A673 (cell line): ENCODE measurements around the gene TSC22D2. TPM values are rescaled to one million over a fixed set of nuclear protein-coding genes. Genes with fewer than 3 reads are reported as not detected.

Source experiments
- BruUV-seq: library from RNA; stranded (reverse); fragments of 400-500 nt; replicated peaks from 2 replicates; lab custom pipeline; 2021; lab: Mats Ljungman, UMichigan
- CTCF ChIA-PET: fragments of 300-600 bp; sonication (Branson Sonifier 250); formaldehyde crosslinking; loops from one replicate; lab custom pipeline; 2022; ENCODE audit warnings: antibody characterized with exemption; lab: Charles Lee
- POLR2A ChIA-PET: fragments of 300-600 bp; sonication (Branson Sonifier 250); formaldehyde crosslinking; loops from one replicate; lab custom pipeline; 2022; ENCODE audit warnings: antibody characterized with exemption; ENCODE audit not compliant: low non-redundant PET; lab: Charles Lee
- DNase-seq: peaks from one replicate; pipeline ENCODE4 v3.0.0-alpha.2; 2015; ENCODE audit warnings: low spot score
- H3K27ac ChIP-seq: fragments of 200-600 bp; sonication (generic); 2 replicates; pipeline ENCODE4 v1.5.1; 2016; ENCODE audit warnings: mixed run types, low read depth, mild to moderate bottlenecking, mixed read lengths, antibody characterized with exemption, low read length; ENCODE audit not compliant: poor library complexity, severe bottlenecking
- H3K27me3 ChIP-seq: fragments of 200-600 bp; sonication (generic); replicated peaks from 2 replicates; pipeline ENCODE4 v1.6.1; 2017; ENCODE audit warnings: mixed run types, low read depth, mild to moderate bottlenecking, mixed read lengths, antibody characterized with exemption, low read length; ENCODE audit not compliant: insufficient read depth, poor library complexity
- H3K36me3 ChIP-seq: fragments of 200-600 bp; sonication (generic); 2 replicates; pipeline ENCODE4 v1.6.1; 2016; ENCODE audit warnings: mixed run types, mild to moderate bottlenecking, mixed read lengths, antibody characterized with exemption, low read length; ENCODE audit not compliant: insufficient read depth, poor library complexity, severe bottlenecking
- H3K4me1 ChIP-seq: fragments of 200-600 bp; sonication (generic); 2 replicates; pipeline ENCODE4 v1.6.1; 2017; ENCODE audit warnings: mixed run types, mild to moderate bottlenecking, mixed read lengths, antibody characterized with exemption, low read length; ENCODE audit not compliant: insufficient read depth, poor library complexity, severe bottlenecking
- H3K4me3 ChIP-seq: fragments of 200-600 bp; sonication (generic); 2 replicates; pipeline ENCODE4 v1.5.1; 2016; ENCODE audit warnings: low read depth, mixed run types, mild to moderate bottlenecking, mixed read lengths, low read length; ENCODE audit not compliant: poor library complexity, severe bottlenecking
- H3K9me3 ChIP-seq: fragments of 200-600 bp; sonication (generic); 2 replicates; pipeline ENCODE4 v1.6.1; 2016; ENCODE audit warnings: mixed run types, low read depth, mild to moderate bottlenecking, mixed read lengths, antibody characterized with exemption, low read length; ENCODE audit not compliant: poor library complexity, severe bottlenecking
- EZH2 ChIP-seq: fragments of 200-600 bp; sonication (generic); IDR thresholded peaks from 2 replicates; pipeline ENCODE4 v1.6.1; 2017; ENCODE audit warnings: borderline replicate concordance, low read depth, mild to moderate bottlenecking, mixed read lengths, antibody characterized with exemption, low read length; ENCODE audit not compliant: poor library complexity, severe bottlenecking
- intact Hi-C: fragments of 100-400 bp; cut with micrococcal nuclease; formaldehyde crosslinking; loops from one replicate; pipeline ENCODE4 v1.10.0; 2022; ENCODE audit not compliant: unreplicated experiment
- total RNA-seq: library from RNA; stranded (reverse); gene quantifications from 2 replicates; pipeline ENCODE4 v1.2.3, GENCODE V29; 2021
- TF ChIP-seq, protein P1 (sequence below): fragments of 300-800, 200-600 bp; sonication (generic); conservative IDR thresholded peaks from 2 replicates; pipeline ENCODE4 v1.5.1; 2017; ENCODE audit warnings: low read depth, mild to moderate bottlenecking, antibody characterized with exemption, low read length, moderate library complexity, mixed read lengths

TSC22D2 gene
- total RNA-seq, 1 experiment from 2014 or later = 28.9 TPM

DNA sequence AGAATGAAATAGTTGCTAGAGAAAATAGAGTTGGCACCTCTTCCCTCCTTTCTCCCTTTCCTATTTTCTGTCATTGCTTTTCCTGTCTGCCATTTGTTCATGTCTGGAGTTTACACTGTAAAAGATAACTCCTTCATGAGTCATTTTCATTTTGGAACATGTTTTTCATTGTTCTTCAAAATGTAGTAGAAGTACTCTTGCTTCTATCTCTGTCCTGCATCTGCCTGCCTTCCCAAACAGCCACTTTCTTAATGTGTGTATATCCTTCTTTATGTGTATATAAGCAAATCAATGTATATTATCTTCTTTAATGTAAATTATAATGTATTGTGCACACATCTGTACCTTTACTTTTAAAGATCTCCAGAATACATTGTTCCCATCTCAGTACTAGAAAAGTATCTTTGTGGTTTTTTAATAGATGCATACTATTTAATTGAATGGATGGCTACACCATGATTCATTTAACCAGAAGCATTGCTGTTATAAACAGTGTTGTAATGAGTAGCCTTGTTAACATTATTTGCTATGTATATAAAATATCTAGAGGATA, 41.1 kb downstream of the TSC22D2 start:
- Histone ChIP-seq H3K36me3 (no peaks in the 10 kb centered on the region), H3K9me3 (no peaks in the 10 kb centered on the region), H3K27me3 (no peaks in the 10 kb centered on the region), H3K27ac (no peak overlapping the region), H3K4me3 (no peak overlapping the region), H3K4me1 (peaks cover 36% of the 10 kb centered on the region)
- ChIA-PET POLR2A (no interaction called here), CTCF (no interaction called here)
- TF ChIP-seq, protein P1, sequence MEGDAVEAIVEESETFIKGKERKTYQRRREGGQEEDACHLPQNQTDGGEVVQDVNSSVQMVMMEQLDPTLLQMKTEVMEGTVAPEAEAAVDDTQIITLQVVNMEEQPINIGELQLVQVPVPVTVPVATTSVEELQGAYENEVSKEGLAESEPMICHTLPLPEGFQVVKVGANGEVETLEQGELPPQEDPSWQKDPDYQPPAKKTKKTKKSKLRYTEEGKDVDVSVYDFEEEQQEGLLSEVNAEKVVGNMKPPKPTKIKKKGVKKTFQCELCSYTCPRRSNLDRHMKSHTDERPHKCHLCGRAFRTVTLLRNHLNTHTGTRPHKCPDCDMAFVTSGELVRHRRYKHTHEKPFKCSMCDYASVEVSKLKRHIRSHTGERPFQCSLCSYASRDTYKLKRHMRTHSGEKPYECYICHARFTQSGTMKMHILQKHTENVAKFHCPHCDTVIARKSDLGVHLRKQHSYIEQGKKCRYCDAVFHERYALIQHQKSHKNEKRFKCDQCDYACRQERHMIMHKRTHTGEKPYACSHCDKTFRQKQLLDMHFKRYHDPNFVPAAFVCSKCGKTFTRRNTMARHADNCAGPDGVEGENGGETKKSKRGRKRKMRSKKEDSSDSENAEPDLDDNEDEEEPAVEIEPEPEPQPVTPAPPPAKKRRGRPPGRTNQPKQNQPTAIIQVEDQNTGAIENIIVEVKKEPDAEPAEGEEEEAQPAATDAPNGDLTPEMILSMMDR = no peak
- DNase-seq = peak; percentile 42
- intact Hi-C loops = no loop called here
- BruUV-seq = no TSS peak

DNA sequence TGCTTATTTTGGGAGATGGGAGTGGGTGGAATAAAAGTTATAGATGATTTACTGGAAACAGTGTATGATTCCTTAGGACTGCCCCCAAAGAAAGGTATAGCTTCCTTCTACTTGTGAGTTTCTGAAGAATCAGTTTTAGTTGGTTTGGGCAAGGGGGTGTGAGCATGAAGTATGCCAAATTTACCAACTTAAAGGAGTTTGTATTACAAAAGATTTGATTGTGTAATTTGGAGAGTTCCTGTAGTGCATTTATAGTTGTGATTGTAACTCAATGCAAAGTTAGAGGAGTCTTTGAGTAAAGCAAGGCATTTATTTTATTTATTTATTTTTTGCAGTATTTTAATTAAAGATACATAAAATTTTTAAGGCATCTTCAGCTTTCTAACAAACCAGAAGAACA, 42.8 kb downstream of the TSC22D2 start:
- no peaks in the 10 kb centered on the region for H3K9me3 ChIP-seq
- H3K36me3 ChIP-seq = no peaks in the 10 kb centered on the region
- no TSS peak for BruUV-seq
- ChIA-PET CTCF (no interaction called here), POLR2A (no interaction called here)
- intact Hi-C loops = no loop called here
- H3K4me3 ChIP-seq = no peak overlapping the region
- peaks cover 36% of the 10 kb centered on the region for H3K4me1 ChIP-seq
- no peak overlapping the region for H3K27ac ChIP-seq
- no peak for DNase-seq
- H3K27me3 ChIP-seq = no peaks in the 10 kb centered on the region
- TF ChIP-seq, protein P1 = no peak
- no peak for TF ChIP-seq EZH2

DNA sequence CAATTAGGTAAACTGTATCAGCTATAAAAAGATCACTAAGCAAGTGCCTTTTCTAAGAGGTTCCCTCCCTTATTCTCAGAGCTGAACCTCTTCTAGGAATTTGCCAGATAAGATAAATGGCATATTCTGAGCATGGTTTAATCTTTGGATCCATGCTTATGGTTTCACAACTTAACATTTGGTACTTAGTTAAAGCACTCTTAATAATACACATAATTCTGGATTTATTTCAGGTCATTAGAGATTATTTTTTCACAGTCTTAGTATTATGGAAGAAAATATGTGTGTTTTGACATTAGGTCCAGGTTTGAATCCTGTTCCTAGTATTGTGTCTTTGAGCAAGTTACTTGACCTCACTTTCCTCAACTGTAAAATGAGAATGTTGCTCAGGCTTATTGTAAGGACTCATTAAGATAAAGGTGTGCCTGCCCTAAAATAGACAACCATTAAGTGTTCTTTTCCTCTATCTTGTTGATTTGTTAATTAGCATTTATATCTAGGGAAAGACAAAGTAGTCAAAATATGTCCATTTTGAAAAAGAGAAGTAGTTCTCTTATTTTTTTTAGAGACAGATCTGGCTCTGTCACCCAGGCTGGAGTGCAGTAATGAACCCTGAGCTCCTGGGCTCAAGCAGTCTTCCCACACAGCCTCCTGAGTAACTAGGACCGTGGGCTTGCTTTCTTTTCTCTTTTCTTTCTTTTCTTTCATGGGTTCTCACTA, 43.4 kb downstream of the TSC22D2 start:
- H3K9me3 ChIP-seq = no peaks in the 10 kb centered on the region
- no TSS peak for BruUV-seq
- no peaks in the 10 kb centered on the region for H3K27me3 ChIP-seq
- CTCF ChIA-PET = no interaction called here
- TF ChIP-seq, protein P1 = no peak
- no peak for TF ChIP-seq EZH2
- H3K4me3 ChIP-seq = no peak overlapping the region
- POLR2A ChIA-PET = no interaction called here
- no peak overlapping the region for H3K27ac ChIP-seq
- peaks cover 36% of the 10 kb centered on the region for H3K4me1 ChIP-seq
- H3K36me3 ChIP-seq = no peaks in the 10 kb centered on the region
- DNase-seq = no peak
- intact Hi-C loops = no loop called here
